ENCODE results near the gene COMMD7. TPM values are rescaled to one million over a fixed set of nuclear protein-coding genes. Genes with fewer than 3 reads are reported as not detected.

COMMD7 gene
- total RNA-seq, 4 donors from 2014 or later, result 11.3 to 31.6 (median 25.4) TPM

- Histone ChIP-seq H3K4me1 (no peaks in the 10 kb centered on the region), H3K9me3 (no peaks in the 10 kb centered on the region), H3K36me3 (no peaks in the 10 kb centered on the region), H3K27ac (no peak overlapping the region), H3K4me3 (no peak overlapping the region), H3K27me3 (no peaks in the 10 kb centered on the region)
- TF ChIP-seq, protein P1, sequence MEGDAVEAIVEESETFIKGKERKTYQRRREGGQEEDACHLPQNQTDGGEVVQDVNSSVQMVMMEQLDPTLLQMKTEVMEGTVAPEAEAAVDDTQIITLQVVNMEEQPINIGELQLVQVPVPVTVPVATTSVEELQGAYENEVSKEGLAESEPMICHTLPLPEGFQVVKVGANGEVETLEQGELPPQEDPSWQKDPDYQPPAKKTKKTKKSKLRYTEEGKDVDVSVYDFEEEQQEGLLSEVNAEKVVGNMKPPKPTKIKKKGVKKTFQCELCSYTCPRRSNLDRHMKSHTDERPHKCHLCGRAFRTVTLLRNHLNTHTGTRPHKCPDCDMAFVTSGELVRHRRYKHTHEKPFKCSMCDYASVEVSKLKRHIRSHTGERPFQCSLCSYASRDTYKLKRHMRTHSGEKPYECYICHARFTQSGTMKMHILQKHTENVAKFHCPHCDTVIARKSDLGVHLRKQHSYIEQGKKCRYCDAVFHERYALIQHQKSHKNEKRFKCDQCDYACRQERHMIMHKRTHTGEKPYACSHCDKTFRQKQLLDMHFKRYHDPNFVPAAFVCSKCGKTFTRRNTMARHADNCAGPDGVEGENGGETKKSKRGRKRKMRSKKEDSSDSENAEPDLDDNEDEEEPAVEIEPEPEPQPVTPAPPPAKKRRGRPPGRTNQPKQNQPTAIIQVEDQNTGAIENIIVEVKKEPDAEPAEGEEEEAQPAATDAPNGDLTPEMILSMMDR (IDR thresholded peaks at IDR 0.05), result no peak
- TF ChIP-seq POLR2A (IDR thresholded peaks at IDR 0.05), result no peak
- DNase-seq, result no peak
- intact Hi-C loops (cut with DNase I; ENCODE audit: low total_unique reads), result no loop called here
These were observed 70.8 kb downstream of the COMMD7 start for GRCh38 chr20:32672394-32672981.

GRCh38 chr20:32670773-32671455 lies 72.4 kb downstream of the COMMD7 start:
- TF ChIP-seq POLR2A (IDR thresholded peaks at IDR 0.05), result no peak
- TF ChIP-seq, protein P1 (IDR thresholded peaks at IDR 0.05), result no peak
- Histone ChIP-seq H3K27ac (no peak overlapping the region), H3K36me3 (no peaks in the 10 kb centered on the region), H3K4me1 (no peaks in the 10 kb centered on the region), H3K27me3 (no peaks in the 10 kb centered on the region), H3K9me3 (no peaks in the 10 kb centered on the region), H3K4me3 (no peak overlapping the region)
- DNase-seq, result no peak
- intact Hi-C loops (cut with DNase I; ENCODE audit: low total_unique reads), result no loop called here

- intact Hi-C loops (cut with DNase I; ENCODE audit: low total_unique reads), result no loop called here
- Histone ChIP-seq H3K27me3 (no peaks in the 10 kb centered on the region), H3K4me1 (no peaks in the 10 kb centered on the region), H3K27ac (no peak overlapping the region), H3K36me3 (no peaks in the 10 kb centered on the region), H3K4me3 (no peak overlapping the region), H3K9me3 (no peaks in the 10 kb centered on the region)
- no peak for DNase-seq
- TF ChIP-seq, protein P1 (IDR thresholded peaks at IDR 0.05), result no peak
- TF ChIP-seq POLR2A (IDR thresholded peaks at IDR 0.05), result no peak
These were observed 76.2 kb downstream of the COMMD7 start for GRCh38 chr20:32667027-32667426.

DNA sequence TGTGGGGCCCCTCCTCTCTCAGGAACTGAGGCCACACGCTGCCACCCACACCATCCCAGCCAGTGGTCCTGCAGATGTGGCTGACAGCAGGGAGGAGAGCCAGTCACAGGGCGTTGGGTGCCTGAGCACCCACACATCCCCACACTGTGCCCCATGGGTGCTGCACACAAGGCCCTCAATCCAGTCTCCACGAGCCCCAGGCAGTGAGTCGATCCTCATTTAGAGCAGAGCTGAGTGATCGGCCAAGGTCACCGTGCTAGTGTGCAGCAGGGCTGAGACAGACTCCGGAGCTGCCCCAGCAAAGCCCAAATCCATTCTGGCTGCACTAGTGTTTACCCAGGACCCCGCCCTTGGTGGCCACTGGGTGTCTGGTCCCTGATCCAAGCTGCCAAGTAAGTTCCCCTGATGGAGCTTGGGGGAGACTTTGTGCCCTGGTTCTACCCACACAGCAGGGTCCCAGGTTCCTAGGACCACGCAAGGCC lies 78.5 kb downstream of the COMMD7 start:
- no peaks in the 10 kb centered on the region for H3K27me3 ChIP-seq
- no peaks in the 10 kb centered on the region for H3K36me3 ChIP-seq
- H3K4me3 ChIP-seq, result no peak overlapping the region
- no peak for DNase-seq
- no peaks in the 10 kb centered on the region for H3K9me3 ChIP-seq
- no peak for TF ChIP-seq POLR2A (IDR thresholded peaks at IDR 0.05)
- TF ChIP-seq, protein P1 (IDR thresholded peaks at IDR 0.05), result no peak
- no peak overlapping the region for H3K27ac ChIP-seq
- no peaks in the 10 kb centered on the region for H3K4me1 ChIP-seq
- intact Hi-C loops (cut with DNase I; ENCODE audit: low total_unique reads), result no loop called here

DNA sequence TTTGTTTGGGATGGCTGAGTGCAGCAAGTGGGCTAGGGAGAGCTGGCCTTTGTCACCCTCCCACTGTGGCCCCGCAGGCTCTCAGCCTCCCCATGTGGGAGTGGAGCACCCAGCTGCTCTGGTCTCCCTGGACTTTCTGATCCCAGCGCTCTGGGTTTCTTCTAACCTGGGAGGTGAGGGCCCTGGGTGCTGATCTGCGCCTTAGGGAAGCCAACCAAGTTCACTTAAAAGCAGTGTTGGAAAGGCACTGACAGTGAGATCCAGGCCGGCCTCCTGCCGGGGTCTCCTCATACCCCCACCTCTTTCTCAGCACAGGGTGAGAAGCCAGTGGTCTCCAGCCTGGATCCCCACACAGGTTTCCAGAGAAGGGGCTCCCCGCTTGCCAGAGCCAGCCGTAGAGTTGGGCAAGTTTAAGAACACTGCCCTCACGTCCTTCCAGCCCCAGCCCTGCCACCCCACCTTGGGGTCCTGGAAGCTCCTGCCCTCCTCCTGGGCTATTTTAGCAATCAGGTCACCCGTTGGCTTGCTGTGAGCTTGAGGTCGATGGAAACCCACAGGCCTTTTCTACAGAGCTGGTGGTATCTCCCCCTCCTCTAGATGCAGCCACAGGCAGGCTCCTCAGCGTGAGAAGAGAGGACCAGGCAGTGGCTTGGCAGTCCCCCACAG lies 79.1 kb downstream of the COMMD7 start:
- Histone ChIP-seq H3K4me1 (no peaks in the 10 kb centered on the region), H3K9me3 (no peaks in the 10 kb centered on the region), H3K27ac (no peak overlapping the region), H3K27me3 (no peaks in the 10 kb centered on the region), H3K4me3 (no peak overlapping the region), H3K36me3 (no peaks in the 10 kb centered on the region)
- no peak for DNase-seq
- TF ChIP-seq, protein P1 (IDR thresholded peaks at IDR 0.05), result no peak
- no peak for TF ChIP-seq POLR2A (IDR thresholded peaks at IDR 0.05)
- intact Hi-C loops (cut with DNase I; ENCODE audit: low total_unique reads), result no loop called here

Data from uterus (tissue), 4 donors.